ENCODE results near the gene SGSM1.

Gene SGSM1

GRCh38 chr22:24953384-24954113 is 147.5 kb downstream of the SGSM1 start:
- no peak for DNase-seq

- no peak for DNase-seq
These were observed 148.1 kb downstream of the SGSM1 start for GRCh38 chr22:24954114-24954463.

- no peak for DNase-seq
These were observed 148.8 kb downstream of the SGSM1 start for GRCh38 chr22:24954856-24955255.

- no peak for DNase-seq
These were observed 151.0 kb downstream of the SGSM1 start for GRCh38 chr22:24957043-24957442.

GRCh38 chr22:24961217-24961844 is 155.3 kb downstream of the SGSM1 start:
- no peak for DNase-seq

- DNase-seq = no peak
These were observed 156.1 kb downstream of the SGSM1 start for GRCh38 chr22:24962094-24962493.

GRCh38 chr22:24962835-24963234 is 156.8 kb downstream of the SGSM1 start:
- DNase-seq = no peak

GRCh38 chr22:24964441-24964840 is 158.4 kb downstream of the SGSM1 start:
- no peak for DNase-seq

- DNase-seq = peak; percentile 72
These were observed 160.0 kb downstream of the SGSM1 start for GRCh38 chr22:24965822-24966626.

- DNase-seq = no peak
These were observed 162.1 kb downstream of the SGSM1 start for GRCh38 chr22:24968066-24968561.

GRCh38 chr22:24969560-24970301 is 163.7 kb downstream of the SGSM1 start:
- no peak for DNase-seq

GRCh38 chr22:24972369-24972768 is 166.4 kb downstream of the SGSM1 start:
- DNase-seq = no peak

- no peak for DNase-seq
These were observed 167.9 kb downstream of the SGSM1 start for GRCh38 chr22:24973872-24974271.

- DNase-seq = no peak
These were observed 169.2 kb downstream of the SGSM1 start for GRCh38 chr22:24975125-24975640.

GRCh38 chr22:24975813-24976341 is 169.9 kb downstream of the SGSM1 start:
- DNase-seq = no peak

- no peak for DNase-seq
These were observed 170.6 kb downstream of the SGSM1 start for GRCh38 chr22:24976442-24977218.

Measured in RPMI8226 (cell line).